ENCODE data around the gene NT5DC3.

The NT5DC3 gene

DNA sequence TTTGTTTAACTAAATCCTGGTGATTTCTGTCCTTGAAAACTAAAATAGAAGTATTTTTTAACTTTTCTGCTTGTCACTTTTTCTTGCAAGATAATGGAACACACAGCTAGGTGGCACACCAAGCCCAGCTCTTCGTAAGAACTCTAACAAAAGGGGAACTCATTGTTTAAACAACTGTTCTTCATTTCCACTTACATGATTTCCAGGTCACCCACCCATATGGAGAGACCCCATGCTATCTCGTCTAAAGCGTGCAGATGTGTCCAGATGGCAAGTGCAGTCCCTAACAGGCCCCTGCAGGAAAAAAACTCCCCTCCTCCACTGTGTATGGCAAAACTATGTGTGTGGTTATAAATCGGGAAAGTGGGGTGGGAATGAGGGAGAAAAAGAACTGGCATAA, 43.3 kb upstream of the NT5DC3 start:
- Histone ChIP-seq H4K20me1 (ENCODE audit: insufficient read depth, low read length, poor library complexity, severe bottlenecking) (no peaks in the 10 kb centered on the region), H3K9me2 (replicated peaks; ENCODE audit: low read depth, low read length) (no peaks in the 10 kb centered on the region), H3K4me1 (ENCODE audit: insufficient read depth, low read length, poor library complexity, severe bottlenecking) (peaks cover 36% of the 10 kb centered on the region), H3K36me3 (ENCODE audit: insufficient read depth, low read length) (no peaks in the 10 kb centered on the region), H3K9ac (ENCODE audit: low read depth, low read length, poor library complexity, severe bottlenecking) (no peak overlapping the region), H3K79me2 (ENCODE audit: insufficient read depth, low read length) (no peaks in the 10 kb centered on the region), H2AFZ (ENCODE audit: low read length) (peak overlapping the region; percentile 24; the same call in 1 of the 2 replicates), H3K4me2 (ENCODE audit: low read depth, low read length, poor library complexity, severe bottlenecking) (no peak overlapping the region), H3F3A (ENCODE audit: low read depth) (0 out of 2 replicates have a peak, but pooled peaks cover 3% of the 10 kb centered on the region), H3K4me3 (ENCODE audit: low read length, poor library complexity, severe bottlenecking) (no peak overlapping the region), H3K27me3 (ENCODE audit: insufficient read depth, low read length, poor library complexity, severe bottlenecking) (no peaks in the 10 kb centered on the region), H3K9me3 (ENCODE audit: insufficient read depth, low read depth, low read length) (no peaks in the 10 kb centered on the region)
- TF ChIP-seq EZH2phosphoT487 (IDR thresholded peaks at IDR 0.05; ENCODE audit: borderline replicate concordance) = no peak
- TF ChIP-seq, protein P1, sequence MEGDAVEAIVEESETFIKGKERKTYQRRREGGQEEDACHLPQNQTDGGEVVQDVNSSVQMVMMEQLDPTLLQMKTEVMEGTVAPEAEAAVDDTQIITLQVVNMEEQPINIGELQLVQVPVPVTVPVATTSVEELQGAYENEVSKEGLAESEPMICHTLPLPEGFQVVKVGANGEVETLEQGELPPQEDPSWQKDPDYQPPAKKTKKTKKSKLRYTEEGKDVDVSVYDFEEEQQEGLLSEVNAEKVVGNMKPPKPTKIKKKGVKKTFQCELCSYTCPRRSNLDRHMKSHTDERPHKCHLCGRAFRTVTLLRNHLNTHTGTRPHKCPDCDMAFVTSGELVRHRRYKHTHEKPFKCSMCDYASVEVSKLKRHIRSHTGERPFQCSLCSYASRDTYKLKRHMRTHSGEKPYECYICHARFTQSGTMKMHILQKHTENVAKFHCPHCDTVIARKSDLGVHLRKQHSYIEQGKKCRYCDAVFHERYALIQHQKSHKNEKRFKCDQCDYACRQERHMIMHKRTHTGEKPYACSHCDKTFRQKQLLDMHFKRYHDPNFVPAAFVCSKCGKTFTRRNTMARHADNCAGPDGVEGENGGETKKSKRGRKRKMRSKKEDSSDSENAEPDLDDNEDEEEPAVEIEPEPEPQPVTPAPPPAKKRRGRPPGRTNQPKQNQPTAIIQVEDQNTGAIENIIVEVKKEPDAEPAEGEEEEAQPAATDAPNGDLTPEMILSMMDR (conservative IDR thresholded peaks at IDR 0.05; ENCODE audit: low read length) = peak; percentile 75

DNA sequence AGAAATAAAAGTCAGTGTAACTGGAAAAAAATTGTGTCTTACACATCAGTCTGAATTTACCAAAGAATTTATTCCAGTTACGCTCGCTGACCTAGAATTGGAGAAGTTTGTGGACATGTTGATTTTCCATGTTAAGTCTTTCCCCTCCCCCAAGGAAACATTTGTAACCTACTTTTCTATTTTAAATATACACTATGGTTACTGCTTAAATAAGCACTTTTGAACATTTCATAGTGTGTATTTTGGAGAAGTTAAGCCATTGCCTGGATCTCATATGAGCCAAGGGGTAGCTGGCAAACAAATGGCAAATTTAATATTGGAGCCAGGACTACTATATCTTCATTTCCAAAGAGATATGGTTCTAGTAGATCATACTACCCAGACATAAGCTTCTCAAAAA, 42.9 kb upstream of the NT5DC3 start:
- H2AFZ ChIP-seq (ENCODE audit: low read length) = peak overlapping the region; percentile 24; the same call in 1 of the 2 replicates
- no peaks in the 10 kb centered on the region for H3K36me3 ChIP-seq (ENCODE audit: insufficient read depth, low read length)
- H3F3A ChIP-seq (ENCODE audit: low read depth) = 0 out of 2 replicates have a peak, but pooled peaks cover 3% of the 10 kb centered on the region
- TF ChIP-seq EZH2phosphoT487 (IDR thresholded peaks at IDR 0.05; ENCODE audit: borderline replicate concordance) = no peak
- TF ChIP-seq, protein P1 (conservative IDR thresholded peaks at IDR 0.05; ENCODE audit: low read length) = no peak
- no peaks in the 10 kb centered on the region for H3K79me2 ChIP-seq (ENCODE audit: insufficient read depth, low read length)
- H3K9ac ChIP-seq (ENCODE audit: low read depth, low read length, poor library complexity, severe bottlenecking) = no peak overlapping the region
- no peaks in the 10 kb centered on the region for H3K9me3 ChIP-seq (ENCODE audit: insufficient read depth, low read depth, low read length)
- H3K27me3 ChIP-seq (ENCODE audit: insufficient read depth, low read length, poor library complexity, severe bottlenecking) = no peaks in the 10 kb centered on the region
- H3K4me3 ChIP-seq (ENCODE audit: low read length, poor library complexity, severe bottlenecking) = no peak overlapping the region
- H3K9me2 ChIP-seq (replicated peaks; ENCODE audit: low read depth, low read length) = no peaks in the 10 kb centered on the region
- peaks cover 40% of the 10 kb centered on the region for H3K4me1 ChIP-seq (ENCODE audit: insufficient read depth, low read length, poor library complexity, severe bottlenecking)
- no peak overlapping the region for H3K4me2 ChIP-seq (ENCODE audit: low read depth, low read length, poor library complexity, severe bottlenecking)
- no peaks in the 10 kb centered on the region for H4K20me1 ChIP-seq (ENCODE audit: insufficient read depth, low read length, poor library complexity, severe bottlenecking)

DNA sequence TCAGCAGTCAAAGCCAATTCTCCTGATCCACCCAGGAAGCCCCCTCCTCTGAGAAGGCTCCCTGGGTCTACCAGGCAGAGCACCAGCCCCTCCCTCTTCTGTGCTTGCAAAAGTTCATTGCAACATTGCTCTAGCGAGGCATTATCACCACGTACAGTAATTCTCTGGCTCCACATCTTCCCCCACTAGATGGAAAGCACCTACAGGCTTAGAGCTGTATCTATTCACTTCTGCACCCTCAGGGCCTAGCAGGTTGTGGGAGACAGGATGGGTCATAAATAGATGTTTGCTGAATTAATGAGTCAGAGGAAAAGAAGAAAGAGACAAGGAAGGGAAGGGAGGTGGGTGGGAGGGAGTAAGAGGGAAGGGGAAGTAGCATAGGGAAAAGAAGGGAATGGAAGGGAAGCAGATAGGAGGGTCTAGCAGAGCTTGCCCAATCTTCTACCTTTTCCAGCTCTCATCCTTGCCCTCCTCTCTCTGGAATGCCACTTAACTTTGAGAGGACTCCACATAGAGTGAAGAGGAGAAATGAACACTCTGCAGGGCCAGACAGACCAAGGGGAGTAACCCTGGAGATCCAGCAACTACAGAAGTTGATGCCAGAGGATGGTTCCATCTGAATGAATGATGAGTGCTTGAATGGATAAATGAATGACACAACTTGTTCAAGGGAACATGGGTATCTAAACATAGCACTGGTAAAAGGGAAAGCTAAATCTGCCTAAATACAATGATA, 42.0 kb upstream of the NT5DC3 start:
- no peak for TF ChIP-seq EZH2phosphoT487 (IDR thresholded peaks at IDR 0.05; ENCODE audit: borderline replicate concordance)
- TF ChIP-seq, protein P1 (conservative IDR thresholded peaks at IDR 0.05; ENCODE audit: low read length) = no peak
- H2AFZ ChIP-seq (ENCODE audit: low read length) = no peak overlapping the region
- H3K9me2 ChIP-seq (replicated peaks; ENCODE audit: low read depth, low read length) = no peaks in the 10 kb centered on the region
- H3K36me3 ChIP-seq (ENCODE audit: insufficient read depth, low read length) = no peaks in the 10 kb centered on the region
- no peak overlapping the region for H3K4me2 ChIP-seq (ENCODE audit: low read depth, low read length, poor library complexity, severe bottlenecking)
- H3K79me2 ChIP-seq (ENCODE audit: insufficient read depth, low read length) = no peaks in the 10 kb centered on the region
- 0 out of 2 replicates have a peak, but pooled peaks cover 3% of the 10 kb centered on the region for H3F3A ChIP-seq (ENCODE audit: low read depth)
- no peaks in the 10 kb centered on the region for H3K27me3 ChIP-seq (ENCODE audit: insufficient read depth, low read length, poor library complexity, severe bottlenecking)
- H3K4me3 ChIP-seq (ENCODE audit: low read length, poor library complexity, severe bottlenecking) = no peak overlapping the region
- H4K20me1 ChIP-seq (ENCODE audit: insufficient read depth, low read length, poor library complexity, severe bottlenecking) = no peaks in the 10 kb centered on the region
- H3K9me3 ChIP-seq (ENCODE audit: insufficient read depth, low read depth, low read length) = no peaks in the 10 kb centered on the region
- peaks cover 48% of the 10 kb centered on the region for H3K4me1 ChIP-seq (ENCODE audit: insufficient read depth, low read length, poor library complexity, severe bottlenecking)
- no peak overlapping the region for H3K9ac ChIP-seq (ENCODE audit: low read depth, low read length, poor library complexity, severe bottlenecking)

All from Loucy (cell line).